Measurements from ENCODE around the gene RRP12. TPM values are rescaled to one million over a fixed set of nuclear protein-coding genes. Genes with fewer than 3 reads are reported as not detected.
A peak's percentile ranks its signal among the peaks of the same experiment; 100 is the strongest.

The RRP12 gene
- polyA plus RNA-seq, 1 donor from 2014 or later = 9.7 TPM

DNA sequence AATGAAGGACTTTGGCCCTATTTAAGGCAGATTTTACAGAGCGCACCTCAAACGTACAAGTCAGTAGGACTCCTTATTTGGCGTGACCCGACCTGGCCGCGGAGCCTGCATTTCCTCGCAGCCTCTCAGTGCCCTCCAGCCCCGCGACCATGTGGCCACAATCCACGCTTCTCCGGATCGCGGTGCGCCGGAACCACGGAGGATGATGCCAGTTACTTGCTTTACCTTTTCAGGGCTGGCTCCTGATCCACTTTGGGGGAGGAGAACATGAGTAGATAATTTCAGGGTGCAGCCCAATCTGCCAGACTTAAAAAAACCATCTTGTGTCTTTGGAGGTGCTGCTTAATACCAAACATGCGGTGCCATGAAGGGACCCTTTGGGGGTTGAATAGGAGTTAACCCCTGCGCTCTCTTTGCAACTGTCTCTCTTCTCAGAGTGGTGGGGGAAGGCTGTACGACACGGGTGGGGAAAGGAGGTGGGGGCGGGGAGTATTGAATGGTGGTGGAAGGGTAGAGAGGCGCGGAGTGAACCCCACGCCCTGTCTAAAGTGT lies 80.6 kb downstream of the RRP12 start:
- TF ChIP-seq EZH2 (IDR thresholded peaks at IDR 0.05; ENCODE audit: borderline replicate concordance, insufficient read depth, low read length, poor library complexity, severe bottlenecking) (no peak), EP300 (conservative IDR thresholded peaks at IDR 0.05; ENCODE audit: poor library complexity, severe bottlenecking) (no peak), SMC3 (conservative IDR thresholded peaks at IDR 0.05; ENCODE audit: poor library complexity) (no peak), POLR2AphosphoS5 (IDR thresholded peaks at IDR 0.05) (no peak), MXI1 (conservative IDR thresholded peaks at IDR 0.05; ENCODE audit: poor library complexity, severe bottlenecking) (peak; percentile 9), TAF1 (IDR thresholded peaks at IDR 0.05; ENCODE audit: low read depth) (no peak), RAD21 (conservative IDR thresholded peaks at IDR 0.05) (no peak)
- TF ChIP-seq, protein P1, sequence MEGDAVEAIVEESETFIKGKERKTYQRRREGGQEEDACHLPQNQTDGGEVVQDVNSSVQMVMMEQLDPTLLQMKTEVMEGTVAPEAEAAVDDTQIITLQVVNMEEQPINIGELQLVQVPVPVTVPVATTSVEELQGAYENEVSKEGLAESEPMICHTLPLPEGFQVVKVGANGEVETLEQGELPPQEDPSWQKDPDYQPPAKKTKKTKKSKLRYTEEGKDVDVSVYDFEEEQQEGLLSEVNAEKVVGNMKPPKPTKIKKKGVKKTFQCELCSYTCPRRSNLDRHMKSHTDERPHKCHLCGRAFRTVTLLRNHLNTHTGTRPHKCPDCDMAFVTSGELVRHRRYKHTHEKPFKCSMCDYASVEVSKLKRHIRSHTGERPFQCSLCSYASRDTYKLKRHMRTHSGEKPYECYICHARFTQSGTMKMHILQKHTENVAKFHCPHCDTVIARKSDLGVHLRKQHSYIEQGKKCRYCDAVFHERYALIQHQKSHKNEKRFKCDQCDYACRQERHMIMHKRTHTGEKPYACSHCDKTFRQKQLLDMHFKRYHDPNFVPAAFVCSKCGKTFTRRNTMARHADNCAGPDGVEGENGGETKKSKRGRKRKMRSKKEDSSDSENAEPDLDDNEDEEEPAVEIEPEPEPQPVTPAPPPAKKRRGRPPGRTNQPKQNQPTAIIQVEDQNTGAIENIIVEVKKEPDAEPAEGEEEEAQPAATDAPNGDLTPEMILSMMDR (IDR thresholded peaks at IDR 0.05; ENCODE audit: poor library complexity, severe bottlenecking) = no peak
- TF ChIP-seq, protein P2, sequence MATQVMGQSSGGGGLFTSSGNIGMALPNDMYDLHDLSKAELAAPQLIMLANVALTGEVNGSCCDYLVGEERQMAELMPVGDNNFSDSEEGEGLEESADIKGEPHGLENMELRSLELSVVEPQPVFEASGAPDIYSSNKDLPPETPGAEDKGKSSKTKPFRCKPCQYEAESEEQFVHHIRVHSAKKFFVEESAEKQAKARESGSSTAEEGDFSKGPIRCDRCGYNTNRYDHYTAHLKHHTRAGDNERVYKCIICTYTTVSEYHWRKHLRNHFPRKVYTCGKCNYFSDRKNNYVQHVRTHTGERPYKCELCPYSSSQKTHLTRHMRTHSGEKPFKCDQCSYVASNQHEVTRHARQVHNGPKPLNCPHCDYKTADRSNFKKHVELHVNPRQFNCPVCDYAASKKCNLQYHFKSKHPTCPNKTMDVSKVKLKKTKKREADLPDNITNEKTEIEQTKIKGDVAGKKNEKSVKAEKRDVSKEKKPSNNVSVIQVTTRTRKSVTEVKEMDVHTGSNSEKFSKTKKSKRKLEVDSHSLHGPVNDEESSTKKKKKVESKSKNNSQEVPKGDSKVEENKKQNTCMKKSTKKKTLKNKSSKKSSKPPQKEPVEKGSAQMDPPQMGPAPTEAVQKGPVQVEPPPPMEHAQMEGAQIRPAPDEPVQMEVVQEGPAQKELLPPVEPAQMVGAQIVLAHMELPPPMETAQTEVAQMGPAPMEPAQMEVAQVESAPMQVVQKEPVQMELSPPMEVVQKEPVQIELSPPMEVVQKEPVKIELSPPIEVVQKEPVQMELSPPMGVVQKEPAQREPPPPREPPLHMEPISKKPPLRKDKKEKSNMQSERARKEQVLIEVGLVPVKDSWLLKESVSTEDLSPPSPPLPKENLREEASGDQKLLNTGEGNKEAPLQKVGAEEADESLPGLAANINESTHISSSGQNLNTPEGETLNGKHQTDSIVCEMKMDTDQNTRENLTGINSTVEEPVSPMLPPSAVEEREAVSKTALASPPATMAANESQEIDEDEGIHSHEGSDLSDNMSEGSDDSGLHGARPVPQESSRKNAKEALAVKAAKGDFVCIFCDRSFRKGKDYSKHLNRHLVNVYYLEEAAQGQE (IDR thresholded peaks at IDR 0.05; ENCODE audit: borderline replicate concordance) = no peak
- Histone ChIP-seq H3K79me2 (replicated peaks; ENCODE audit: insufficient read depth, low read length) (peaks cover 4% of the 10 kb centered on the region), H3K4me3 (ENCODE audit: low read length) (peak overlapping the region; percentile 71), H2AFZ (ENCODE audit: low read depth, low read length) (no peak overlapping the region), H3K36me3 (ENCODE audit: insufficient read depth, low read length) (no peaks in the 10 kb centered on the region), H3K9ac (ENCODE audit: low read length) (peak overlapping the region; percentile 96), H3F3A (ENCODE audit: insufficient read depth, low read length, poor library complexity, severe bottlenecking) (peaks cover 7% of the 10 kb centered on the region), H3K27me3 (ENCODE audit: insufficient read depth, low read depth, low read length) (no peaks in the 10 kb centered on the region), H3K27ac (ENCODE audit: low read length) (peak overlapping the region; percentile 63), H3K9me3 (ENCODE audit: low read length) (no peaks in the 10 kb centered on the region), H3K4me2 (ENCODE audit: low read length) (peak overlapping the region; percentile 65), H4K20me1 (ENCODE audit: insufficient read depth) (no peaks in the 10 kb centered on the region), H3K9me2 (ENCODE audit: insufficient read depth, low read length) (no peaks in the 10 kb centered on the region)

DNA sequence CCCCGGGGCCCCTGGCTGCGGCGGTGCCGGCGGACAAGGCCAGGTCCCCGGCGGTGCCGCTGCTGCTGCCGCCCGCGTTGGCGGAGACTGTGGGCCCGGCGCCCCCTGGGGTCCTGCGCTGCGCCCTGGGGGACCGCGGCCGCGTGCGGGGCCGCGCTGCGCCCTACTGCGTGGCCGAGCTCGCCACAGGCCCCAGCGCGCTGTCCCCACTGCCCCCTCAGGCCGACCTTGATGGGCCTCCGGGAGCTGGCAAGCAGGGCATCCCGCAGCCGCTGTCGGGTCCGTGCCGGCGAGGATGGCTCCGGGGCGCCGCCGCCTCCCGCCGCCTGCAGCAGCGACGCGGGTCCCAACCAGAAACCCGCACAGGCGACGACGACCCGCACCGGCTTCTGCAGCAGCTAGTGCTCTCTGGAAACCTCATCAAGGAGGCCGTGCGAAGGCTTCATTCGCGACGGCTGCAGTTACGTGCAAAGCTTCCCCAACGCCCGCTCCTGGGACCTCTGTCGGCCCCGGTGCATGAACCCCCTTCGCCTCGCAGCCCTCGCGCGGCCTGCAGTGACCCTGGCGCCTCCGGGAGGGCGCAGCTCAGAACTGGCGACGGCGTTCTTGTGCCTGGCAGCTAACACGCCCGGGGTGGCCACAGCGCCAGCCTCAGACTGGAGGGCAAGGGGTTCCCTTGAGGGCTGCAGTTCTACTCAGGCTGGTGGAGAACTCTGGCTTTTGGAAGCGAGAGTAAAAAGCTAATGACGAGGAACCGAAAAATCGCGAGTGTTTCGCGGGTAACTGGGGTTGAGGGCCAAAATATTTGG lies 81.3 kb downstream of the RRP12 start:
- peak overlapping the region; percentile 96 for H3K27ac ChIP-seq (ENCODE audit: low read length)
- H3K9me2 ChIP-seq (ENCODE audit: insufficient read depth, low read length) = no peaks in the 10 kb centered on the region
- peak overlapping the region; percentile 71 for H3K4me3 ChIP-seq (ENCODE audit: low read length)
- H3K27me3 ChIP-seq (ENCODE audit: insufficient read depth, low read depth, low read length) = no peaks in the 10 kb centered on the region
- H3K79me2 ChIP-seq (replicated peaks; ENCODE audit: insufficient read depth, low read length) = peaks cover 4% of the 10 kb centered on the region
- H3F3A ChIP-seq (ENCODE audit: insufficient read depth, low read length, poor library complexity, severe bottlenecking) = peaks cover under 1% of the 10 kb centered on the region
- H3K9me3 ChIP-seq (ENCODE audit: low read length) = no peaks in the 10 kb centered on the region
- H3K4me2 ChIP-seq (ENCODE audit: low read length) = peak overlapping the region; percentile 65
- no peaks in the 10 kb centered on the region for H3K36me3 ChIP-seq (ENCODE audit: insufficient read depth, low read length)
- no peaks in the 10 kb centered on the region for H4K20me1 ChIP-seq (ENCODE audit: insufficient read depth)
- TF ChIP-seq TAF1 (IDR thresholded peaks at IDR 0.05; ENCODE audit: low read depth) (no peak), RAD21 (conservative IDR thresholded peaks at IDR 0.05) (peak; percentile 12), SMC3 (conservative IDR thresholded peaks at IDR 0.05; ENCODE audit: poor library complexity) (peak; percentile 29), MXI1 (conservative IDR thresholded peaks at IDR 0.05; ENCODE audit: poor library complexity, severe bottlenecking) (no peak), EZH2 (IDR thresholded peaks at IDR 0.05; ENCODE audit: borderline replicate concordance, insufficient read depth, low read length, poor library complexity, severe bottlenecking) (no peak), EP300 (conservative IDR thresholded peaks at IDR 0.05; ENCODE audit: poor library complexity, severe bottlenecking) (no peak), POLR2AphosphoS5 (IDR thresholded peaks at IDR 0.05) (no peak)
- TF ChIP-seq, protein P1 (IDR thresholded peaks at IDR 0.05; ENCODE audit: poor library complexity, severe bottlenecking) = peak; percentile 50
- TF ChIP-seq, protein P2 (IDR thresholded peaks at IDR 0.05; ENCODE audit: borderline replicate concordance) = peak; percentile 47
- H3K9ac ChIP-seq (ENCODE audit: low read length) = peak overlapping the region; percentile 96
- no peak overlapping the region for H2AFZ ChIP-seq (ENCODE audit: low read depth, low read length)

Data from neural cell (in vitro differentiated cells).